ENCODE data around the gene DENND1A.

- TF ChIP-seq POLR2A (IDR thresholded peaks at IDR 0.05; ENCODE audit: low read length) (peak; percentile 16), GATA1 (IDR thresholded peaks at IDR 0.05; ENCODE audit: low read depth, low read length) (no peak)
Measured at GRCh38 chr9:123373946-123374345, 556.0 kb downstream of the DENND1A start.
